H1 (cell line): Measurements from ENCODE around the gene PCNX1. TPM values are rescaled to one million over a fixed set of nuclear protein-coding genes. Genes with fewer than 3 reads are reported as not detected.

ENCODE experiments used
- CTCF ChIA-PET: fragments of 300-600 bp; sonication (Branson Sonifier 250); formaldehyde crosslinking; loops from one replicate; lab custom pipeline; 2021; ENCODE audit not compliant: partially characterized antibody; lab: Charles Lee
- POLR2A ChIA-PET: fragments of 300-600 bp; sonication (Branson Sonifier 250); formaldehyde crosslinking; loops from one replicate; lab custom pipeline; 2021; ENCODE audit warnings: inconsistent platforms; ENCODE audit not compliant: partially characterized antibody; lab: Charles Lee
- DNase-seq, 2 experiments: peaks; one replicate each; pipeline versions ENCODE4 v3.0.0 to v3.0.0-alpha.2; 2010 to 2022; ENCODE audit warnings: low spot score in 2 of 2, low read depth in 1 of 2, mixed read lengths in 1 of 2
- FAIRE-seq: peaks from 2 replicates; lab custom pipeline; 2011; peaks lifted over from hg19 to GRCh38; lab: Jason Lieb, UNC
- H2AFZ ChIP-seq: 2 replicates; pipeline ENCODE4 v1.8.1; 2012; ENCODE audit warnings: low read length, inconsistent platforms
- H2AK5ac ChIP-seq: 2 replicates; pipeline ENCODE4 v1.6.1; 2013; ENCODE audit warnings: low read depth, low read length
- H2BK120ac ChIP-seq: replicated peaks from 2 replicates; pipeline ENCODE3; 2013; ENCODE audit warnings: low read depth, low read length, inconsistent platforms
- H2BK12ac ChIP-seq: 2 replicates; pipeline ENCODE4 v1.6.1; 2013; ENCODE audit warnings: low read depth, low read length
- H2BK15ac ChIP-seq: 2 replicates; pipeline ENCODE4 v1.6.1; 2013; ENCODE audit warnings: low read length
- H2BK20ac ChIP-seq: 2 replicates; pipeline ENCODE4 v1.6.1; 2013; ENCODE audit warnings: low read length
- H2BK5ac ChIP-seq: 2 replicates; pipeline ENCODE4 v1.6.1; 2013; ENCODE audit warnings: low read depth, low read length
- H3K14ac ChIP-seq: 2 replicates; pipeline ENCODE4 v1.6.1; 2013; ENCODE audit warnings: inconsistent platforms; ENCODE audit not compliant: insufficient read length
- H3K18ac ChIP-seq: 2 replicates; pipeline ENCODE4 v1.6.1; 2013; ENCODE audit warnings: low read length; ENCODE audit errors: extremely low read depth
- H3K23ac ChIP-seq: 2 replicates; pipeline ENCODE4 v1.6.1; 2013; ENCODE audit warnings: inconsistent platforms; ENCODE audit not compliant: insufficient read length
- H3K23me2 ChIP-seq: 2 replicates; pipeline ENCODE4 v1.6.1; 2013; ENCODE audit warnings: low read depth, low read length
- H3K27ac ChIP-seq: 2 replicates; pipeline ENCODE4 v1.6.1; 2011; ENCODE audit warnings: low read depth, low read length, inconsistent platforms
- H3K27me3 ChIP-seq, 4 experiments: replicated peaks in 1 of 4; 1 replicate in 1 of 4; 2 replicates in 3 of 4; pipeline versions ENCODE4 v1.6.1 to v1.8.1; 2011 to 2013; ENCODE audit warnings: low read length in 3 of 4, mild to moderate bottlenecking in 3 of 4, inconsistent platforms in 2 of 4, mixed read lengths in 2 of 4, moderate library complexity in 1 of 4; ENCODE audit not compliant: control insufficient read depth in 3 of 4, insufficient read depth in 3 of 4; ENCODE audit errors: extremely low read depth in 1 of 4
- H3K36me3 ChIP-seq, 4 experiments: 2 replicates each; pipeline versions ENCODE4 v1.6.1 to v1.8.1; 2011 to 2013; ENCODE audit warnings: mild to moderate bottlenecking in 4 of 4, low read length in 3 of 4, moderate library complexity in 2 of 4, control low read depth in 1 of 4, inconsistent platforms in 1 of 4; ENCODE audit not compliant: insufficient read depth in 4 of 4, control insufficient read depth in 2 of 4
- H3K4ac ChIP-seq: replicated peaks from 2 replicates; pipeline ENCODE3; 2013; ENCODE audit warnings: low read length, low read depth, mixed read lengths, inconsistent platforms; ENCODE audit not compliant: insufficient read length
- H3K4me1 ChIP-seq, 4 experiments: replicated peaks in 1 of 4; 1 replicate in 1 of 4; 2 replicates in 3 of 4; pipeline versions ENCODE4 v1.6.1 to v1.8.1; 2011 to 2013; ENCODE audit warnings: low read length in 3 of 4, inconsistent platforms in 2 of 4, mixed read lengths in 1 of 4; ENCODE audit not compliant: insufficient read depth in 4 of 4, control insufficient read depth in 3 of 4
- H3K4me2 ChIP-seq, 2 experiments: 2 replicates each; pipeline versions ENCODE4 v1.6.1 to v1.8.1; 2011 to 2013; ENCODE audit warnings: low read depth in 2 of 2, low read length in 2 of 2, control low read depth in 1 of 2, inconsistent platforms in 1 of 2, mild to moderate bottlenecking in 1 of 2; ENCODE audit not compliant: insufficient read depth in 1 of 2
- H3K4me3 ChIP-seq, 4 experiments: fragments of 200-600, 300-600 bp in 1 of 4; sonication (generic), shearing (Covaris generic), sonication (Bioruptor Twin) in 1 of 4; 2 replicates each; pipeline versions ENCODE4 v1.5.1 to v1.8.1; 2011 to 2016; ENCODE audit warnings: low read length in 4 of 4, low read depth in 3 of 4, control low read depth in 2 of 4, inconsistent platforms in 2 of 4, mild to moderate bottlenecking in 2 of 4, mixed read lengths in 1 of 4, moderate library complexity in 1 of 4; ENCODE audit not compliant: insufficient read depth in 2 of 4; ENCODE audit errors: extremely low read depth in 1 of 4
- H3K56ac ChIP-seq: replicated peaks from 2 replicates; pipeline ENCODE3; 2013; ENCODE audit warnings: low read depth, mild to moderate bottlenecking, mixed read lengths, low read length, inconsistent platforms; ENCODE audit not compliant: insufficient read length
- H3K79me1 ChIP-seq: 2 replicates; pipeline ENCODE4 v1.6.1; 2013; ENCODE audit warnings: low read depth, low read length, control low read depth
- H3K79me2 ChIP-seq, 2 experiments: 2 replicates each; pipeline versions ENCODE4 v1.6.1 to v1.8.1; 2012 to 2013; ENCODE audit warnings: low read length in 2 of 2, mild to moderate bottlenecking in 2 of 2, inconsistent platforms in 1 of 2; ENCODE audit not compliant: insufficient read depth in 2 of 2, control insufficient read depth in 1 of 2
- H3K9ac ChIP-seq, 4 experiments: replicated peaks in 1 of 4; 1 replicate in 1 of 4; 2 replicates in 3 of 4; pipeline versions ENCODE4 v1.6.1 to v1.8.1; 2011 to 2013; ENCODE audit warnings: low read depth in 3 of 4, low read length in 3 of 4, control low read depth in 2 of 4, mild to moderate bottlenecking in 2 of 4, moderate library complexity in 2 of 4, inconsistent platforms in 1 of 4; ENCODE audit errors: extremely low read depth in 1 of 4
- H3K9me3 ChIP-seq, 2 experiments: 2 replicates each; pipeline versions ENCODE4 v1.6.1 to v1.8.1; 2012 to 2013; ENCODE audit warnings: mild to moderate bottlenecking in 2 of 2, moderate library complexity in 2 of 2, control low read depth in 1 of 2, inconsistent platforms in 1 of 2, low read depth in 1 of 2, low read length in 1 of 2, mixed read lengths in 1 of 2; ENCODE audit not compliant: insufficient read depth in 2 of 2
- H4K20me1 ChIP-seq, 2 experiments: replicated peaks in 1 of 2; 2 replicates each; pipeline versions ENCODE3 to v1.8.1; 2011 to 2013; ENCODE audit warnings: inconsistent platforms in 2 of 2, low read length in 2 of 2, mild to moderate bottlenecking in 1 of 2; ENCODE audit not compliant: insufficient read depth in 2 of 2, control insufficient read depth in 1 of 2
- H4K5ac ChIP-seq: 2 replicates; pipeline ENCODE4 v1.6.1; 2013; ENCODE audit warnings: low read length, low read depth, mixed read lengths, inconsistent platforms; ENCODE audit not compliant: insufficient read length
- H4K8ac ChIP-seq: 2 replicates; pipeline ENCODE4 v1.8.0; 2013; ENCODE audit warnings: mild to moderate bottlenecking, moderate library complexity, low read length, inconsistent platforms; ENCODE audit not compliant: insufficient read depth; ENCODE audit errors: extremely low read depth
- H4K91ac ChIP-seq: replicated peaks from 2 replicates; pipeline ENCODE3; 2013; ENCODE audit warnings: low read length, mixed read lengths, inconsistent platforms; ENCODE audit not compliant: insufficient read length
- JUND ChIP-seq: IDR thresholded peaks from 2 replicates; pipeline ENCODE4 v1.6.1; 2011; ENCODE audit warnings: mild to moderate bottlenecking, improper control_type of control experiment, low read length
- USF2 ChIP-seq: IDR thresholded peaks from 2 replicates; pipeline ENCODE4 v1.6.1; 2011; ENCODE audit warnings: low read length, improper control_type of control experiment
- WGBS, 2 experiments: shearing (Covaris generic) in 1 of 2; methylation state at CpG; one replicate each; pipeline versions ENCODE4 v1.1.6 to v1.1.7; 2013 to 2015; ENCODE audit warnings: low lambda C conversion rate in 2 of 2, mixed read lengths in 2 of 2, inconsistent platforms in 1 of 2, low coverage in 1 of 2, missing lambda C conversion rate in 1 of 2; ENCODE audit not compliant: insufficient replicate concordance in 2 of 2, insufficient coverage in 1 of 2, insufficient read length in 1 of 2; ENCODE audit errors: extremely low coverage in 1 of 2, missing lambda C conversion rate in 1 of 2; 5-methylcytosine and 5-hydroxymethylcytosine counted together
- polyA plus RNA-seq, 7 experiments: library from polyadenylated mRNA; depleted of rRNA in 3 of 7; stranded (reverse) in 5 of 7; unstranded in 2 of 7; fragments of >200 nt in 5 of 7; fragments of 200-250 nt in 2 of 7; gene quantifications; 1 replicate in 5 of 7; 2 replicates in 1 of 7; 4 replicates in 1 of 7; pipeline versions ENCODE4 v1.2.1 to v1.2.3, GENCODE V29; 2011 to 2013; ENCODE audit warnings: missing spikeins in 2 of 7, mixed read lengths in 2 of 7
- total RNA-seq: library from RNA; stranded (reverse); fragmentation: NEBNext Ultra II Directional; extraction: Animal tissue kit (Norgen Biotek cat#: 25700); gene quantifications from 2 replicates; pipeline ENCODE4 v1.2.1, GENCODE V29; 2021

PCNX1 gene
- total and polyA plus RNA-seq, 2 of the 8 experiments (the other 6 are each of a cell fraction or from before 2014, with no cell fraction given), result 37.7 to 53.2 TPM

GRCh38 chr14:70995671-70996070 lies 88.4 kb downstream of the PCNX1 start:
- H3K4me2 ChIP-seq, result no peak overlapping the region
- no peak overlapping the region for H4K91ac ChIP-seq
- H3K9me3 ChIP-seq, result no peaks in the 10 kb centered on the region
- CTCF ChIA-PET, result no interaction called here
- H3K79me1 ChIP-seq, result no peaks in the 10 kb centered on the region
- H3K27ac ChIP-seq, result no peak overlapping the region
- H3K23me2 ChIP-seq, result no peaks in the 10 kb centered on the region
- H3K9ac ChIP-seq, result no peak overlapping the region
- DNase-seq, result no peak
- no peaks in the 10 kb centered on the region for H3K79me2 ChIP-seq
- H3K4me3 ChIP-seq, result no peak overlapping the region
- no peak overlapping the region for H2BK12ac ChIP-seq
- no peak overlapping the region for H2BK15ac ChIP-seq
- H3K56ac ChIP-seq, result no peak overlapping the region
- no peaks in the 10 kb centered on the region for H3K36me3 ChIP-seq
- H3K4me1 ChIP-seq, result no peaks in the 10 kb centered on the region
- no peak overlapping the region for H3K14ac ChIP-seq
- H2BK120ac ChIP-seq, result no peak overlapping the region
- WGBS, 2 experiments, result 74% methylated on average over 3 of the region's 3 CpGs; no CpG with 5 or more reads in 1 of the 2 experiments
- no peak overlapping the region for H3K18ac ChIP-seq
- no peak overlapping the region for H4K8ac ChIP-seq
- no peak overlapping the region for H4K5ac ChIP-seq
- POLR2A ChIA-PET, result no interaction called here
- H2AFZ ChIP-seq, result no peak overlapping the region
- TF ChIP-seq JUND (no peak), USF2 (peak; percentile 31; the same call in 1 of the 2 replicates)
- TF ChIP-seq, all 59 proteins: peak for 1
- peak; percentile 72 for FAIRE-seq
- H3K23ac ChIP-seq, result no peak overlapping the region
- H2BK20ac ChIP-seq, result no peak overlapping the region
- H3K27me3 ChIP-seq, result no peaks in the 10 kb centered on the region
- no peaks in the 10 kb centered on the region for H4K20me1 ChIP-seq
- no peak overlapping the region for H2AK5ac ChIP-seq
- H2BK5ac ChIP-seq, result no peak overlapping the region
- no peak overlapping the region for H3K4ac ChIP-seq
